D721Med (cell line): ENCODE measurements around the gene LGALS4.

Experiments used
- DNase-seq: peaks from one replicate; pipeline ENCODE4 v3.0.0; 2011; ENCODE audit warnings: low spot score; ENCODE audit not compliant: insufficient read length
- FAIRE-seq: peaks from 2 replicates; lab custom pipeline; 2011; peaks lifted over from hg19 to GRCh38; lab: Jason Lieb, UNC
- TF ChIP-seq, protein P1 (sequence below): IDR thresholded peaks from 2 replicates; pipeline ENCODE4 v1.5.1; 2012; ENCODE audit warnings: mild to moderate bottlenecking, control low read depth; ENCODE audit not compliant: insufficient read depth; ENCODE audit errors: missing control alignments

LGALS4 gene

DNA sequence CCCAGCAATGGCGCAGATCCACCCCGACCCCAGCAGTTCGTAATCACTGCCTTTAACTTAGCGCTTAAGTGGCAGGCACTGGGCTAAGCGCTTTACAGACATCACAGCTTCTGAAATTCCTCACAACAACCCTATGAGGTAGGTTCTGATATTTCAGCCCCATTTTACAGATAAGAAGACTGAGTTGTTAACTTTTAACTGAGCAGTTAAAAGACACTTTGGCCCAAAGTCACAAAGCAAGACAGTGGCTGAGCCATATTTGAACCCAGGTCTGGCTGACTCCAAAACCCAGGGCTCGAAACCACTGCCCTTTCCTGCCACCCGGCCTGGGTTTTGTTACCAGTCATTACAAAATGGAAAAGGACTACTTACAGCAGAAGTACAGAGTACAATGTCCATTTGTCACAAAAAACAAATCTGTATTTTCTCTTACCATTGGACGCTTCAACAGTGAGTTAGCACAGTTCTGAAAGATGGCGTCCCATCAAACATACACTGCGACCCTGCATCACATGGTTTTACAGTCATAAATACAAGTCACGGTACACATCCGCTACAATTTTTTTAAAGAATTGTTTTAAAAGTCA is 28.5 kb upstream of the LGALS4 start:
- TF ChIP-seq, protein P1, sequence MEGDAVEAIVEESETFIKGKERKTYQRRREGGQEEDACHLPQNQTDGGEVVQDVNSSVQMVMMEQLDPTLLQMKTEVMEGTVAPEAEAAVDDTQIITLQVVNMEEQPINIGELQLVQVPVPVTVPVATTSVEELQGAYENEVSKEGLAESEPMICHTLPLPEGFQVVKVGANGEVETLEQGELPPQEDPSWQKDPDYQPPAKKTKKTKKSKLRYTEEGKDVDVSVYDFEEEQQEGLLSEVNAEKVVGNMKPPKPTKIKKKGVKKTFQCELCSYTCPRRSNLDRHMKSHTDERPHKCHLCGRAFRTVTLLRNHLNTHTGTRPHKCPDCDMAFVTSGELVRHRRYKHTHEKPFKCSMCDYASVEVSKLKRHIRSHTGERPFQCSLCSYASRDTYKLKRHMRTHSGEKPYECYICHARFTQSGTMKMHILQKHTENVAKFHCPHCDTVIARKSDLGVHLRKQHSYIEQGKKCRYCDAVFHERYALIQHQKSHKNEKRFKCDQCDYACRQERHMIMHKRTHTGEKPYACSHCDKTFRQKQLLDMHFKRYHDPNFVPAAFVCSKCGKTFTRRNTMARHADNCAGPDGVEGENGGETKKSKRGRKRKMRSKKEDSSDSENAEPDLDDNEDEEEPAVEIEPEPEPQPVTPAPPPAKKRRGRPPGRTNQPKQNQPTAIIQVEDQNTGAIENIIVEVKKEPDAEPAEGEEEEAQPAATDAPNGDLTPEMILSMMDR = no peak
- FAIRE-seq (no peak), DNase-seq (no peak)

DNA sequence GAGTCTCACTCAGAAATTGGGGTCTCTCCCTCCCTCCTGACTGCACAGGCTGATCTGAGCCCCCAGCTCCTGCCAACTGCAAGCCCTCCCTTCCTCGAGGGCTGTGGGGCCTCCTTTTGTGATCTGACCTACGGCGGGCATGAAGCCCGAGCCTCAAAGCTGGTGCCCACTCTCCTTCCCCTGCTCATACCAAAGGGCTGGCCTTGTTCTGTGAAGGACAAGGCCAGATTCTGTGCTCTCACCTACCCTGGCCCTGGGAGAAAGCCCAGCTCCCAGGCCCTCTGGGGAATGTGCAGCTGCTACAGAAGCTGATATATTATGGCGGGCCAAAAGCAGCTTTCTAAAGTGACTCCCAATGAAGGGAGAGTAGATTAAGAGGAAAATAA is 27.8 kb upstream of the LGALS4 start:
- FAIRE-seq = no peak
- TF ChIP-seq, protein P1 = no peak
- no peak for DNase-seq

DNA sequence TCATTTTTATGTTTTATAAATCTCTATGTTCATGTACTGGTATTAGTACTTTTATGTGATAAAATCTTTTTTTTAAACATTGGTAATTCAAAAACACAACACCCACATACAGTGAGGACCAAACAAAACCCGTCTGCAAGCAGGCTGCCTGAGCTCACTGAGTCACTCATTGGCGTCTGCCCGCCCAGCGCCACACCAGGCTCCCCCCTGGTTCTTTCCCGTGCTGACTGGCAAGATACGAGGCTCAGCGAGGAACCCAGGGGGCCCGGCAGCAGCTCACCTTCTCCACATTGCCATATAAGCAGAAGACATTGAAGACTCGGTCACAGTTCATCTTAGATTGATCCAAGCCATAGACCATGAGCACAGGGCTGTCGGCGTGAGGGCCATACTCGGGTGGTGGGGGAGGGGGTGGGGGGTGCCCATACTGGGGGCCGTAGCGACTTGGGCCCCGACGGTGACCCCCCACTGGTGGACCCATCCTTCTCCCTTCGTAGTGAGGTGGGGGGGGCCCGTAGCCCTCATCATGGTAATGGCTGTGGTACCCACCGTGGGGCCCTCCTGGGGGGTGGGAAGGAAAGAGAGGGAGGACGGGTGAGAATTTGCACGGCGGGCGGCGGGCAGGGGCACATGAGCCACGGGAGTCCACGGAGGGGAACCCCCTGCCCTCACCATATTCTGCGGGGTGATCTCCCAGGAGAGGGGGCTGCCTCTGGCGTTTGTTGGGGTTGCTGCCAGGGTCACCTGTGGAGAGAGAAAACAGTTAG is 27.3 kb upstream of the LGALS4 start:
- DNase-seq (no peak), FAIRE-seq (no peak)
- TF ChIP-seq, protein P1 = no peak

DNA sequence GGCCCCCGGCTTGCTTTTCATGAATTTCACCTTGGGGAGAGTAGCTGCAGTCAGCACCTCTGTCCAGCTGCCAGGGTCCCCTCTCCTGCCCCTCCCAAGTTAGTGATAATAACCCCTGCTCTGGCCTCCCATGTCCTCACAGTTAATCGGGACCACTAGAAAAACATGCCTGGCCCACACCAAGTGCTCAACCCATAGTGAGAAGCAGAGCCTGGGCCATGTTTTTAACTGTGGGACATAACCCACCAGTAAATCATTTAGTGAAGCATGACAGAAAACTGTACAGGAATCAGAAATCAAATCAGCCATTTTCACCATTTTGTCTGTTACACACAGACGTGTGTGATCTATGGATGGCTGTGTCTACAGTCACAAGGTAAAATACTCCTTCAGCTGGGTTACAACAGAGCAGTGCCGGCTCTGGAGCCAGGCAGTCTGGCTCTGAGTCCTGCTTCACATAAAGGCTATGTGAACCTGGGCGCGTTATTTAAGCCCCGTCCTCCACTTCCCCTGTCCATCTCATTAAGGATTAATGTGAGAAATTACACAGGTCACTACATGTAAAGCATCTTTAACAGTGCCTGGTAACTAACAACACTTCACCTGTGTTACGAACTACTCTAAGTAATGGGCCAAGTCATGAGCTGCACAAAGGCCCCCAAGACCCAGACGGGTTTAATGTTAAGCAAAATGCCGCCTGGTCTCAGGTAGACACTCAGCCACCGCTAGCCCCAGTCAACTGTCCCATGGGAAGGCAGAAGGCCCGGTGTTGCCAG is 26.4 kb upstream of the LGALS4 start:
- TF ChIP-seq, protein P1 = no peak
- no peak for FAIRE-seq

DNA sequence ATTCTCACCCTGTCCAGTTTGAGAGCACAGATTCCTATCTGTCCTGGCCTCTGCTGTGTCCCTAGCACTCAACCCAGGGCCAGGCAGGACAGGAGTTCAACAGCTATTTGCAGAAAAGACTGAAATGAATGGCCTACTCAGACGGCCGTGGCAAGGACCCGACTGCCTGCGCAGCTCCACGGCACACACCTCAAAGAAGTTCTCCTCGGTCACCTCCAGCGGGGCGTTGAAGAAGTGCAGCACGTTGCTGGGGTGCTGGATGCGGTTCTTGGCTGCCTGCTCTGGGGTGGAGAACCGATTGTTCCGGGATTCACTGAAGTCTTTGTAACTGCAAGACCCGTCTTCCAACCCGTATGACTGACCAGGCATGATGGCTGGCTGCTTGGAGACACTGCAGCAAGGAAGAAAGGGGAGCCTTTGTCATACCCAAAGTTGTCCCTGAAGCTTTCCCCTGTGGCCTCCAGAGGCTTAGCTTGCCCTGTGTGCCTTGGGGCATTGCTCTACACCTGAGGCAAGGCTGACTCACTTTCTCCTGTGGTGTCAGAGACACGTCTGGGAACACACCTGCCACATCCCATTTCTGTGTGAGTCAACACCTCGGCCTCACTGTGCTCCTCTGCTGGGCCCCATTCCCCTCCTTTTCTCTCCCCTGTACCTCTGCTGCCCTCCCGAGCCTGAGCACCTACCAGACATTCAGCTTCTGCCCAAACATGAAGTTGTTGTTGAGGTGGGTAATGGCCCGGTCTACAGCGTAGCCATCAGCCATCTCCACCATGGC is 25.7 kb upstream of the LGALS4 start:
- no peak for DNase-seq
- no peak for FAIRE-seq
- TF ChIP-seq, protein P1 = no peak

More for the DNA sequence above, 26.4 kb upstream of the LGALS4 start:
- DNase-seq = no peak

DNA sequence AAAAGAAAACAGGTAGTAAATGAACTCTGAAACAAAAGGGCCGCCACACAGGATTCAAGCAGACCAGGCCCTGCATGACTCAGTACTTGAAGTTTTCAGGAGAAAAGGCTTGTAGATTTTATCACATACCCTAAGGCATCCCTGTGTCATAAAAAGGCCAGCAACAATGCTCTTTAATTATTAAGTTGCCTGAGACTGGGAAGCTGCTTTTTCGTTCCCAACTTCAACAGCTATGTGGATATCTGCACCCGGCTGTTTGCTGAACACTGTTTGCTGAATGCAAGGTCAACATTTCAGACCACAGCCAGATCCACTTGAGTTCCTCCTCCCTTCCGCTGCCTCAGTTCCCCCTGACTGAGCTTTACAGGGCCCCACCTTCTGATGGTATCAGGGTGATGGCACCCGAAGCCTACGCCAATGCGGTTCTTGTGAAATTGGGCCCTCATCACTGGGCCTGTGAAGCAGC is 24.9 kb upstream of the LGALS4 start:
- DNase-seq (no peak), FAIRE-seq (no peak)
- TF ChIP-seq, protein P1 = no peak
